WTC11 (cell line): ENCODE data around the gene OPTC. TPM values are rescaled to one million over a fixed set of nuclear protein-coding genes. Genes with fewer than 3 reads are reported as not detected.

Experiments used
- ATAC-seq: fragments of 200-7000 bp; cut with Tn5 transposase; 2 replicates; pipeline ENCODE4 v1.10.0; 2021; ENCODE audit warnings: mild to moderate bottlenecking, moderate library complexity
- CTCF ChIA-PET: fragments of 300-600 bp; sonication (Branson Sonifier 250); formaldehyde crosslinking; loops from one replicate; lab custom pipeline; 2021; ENCODE audit warnings: antibody characterized with exemption; lab: Charles Lee
- POLR2A ChIA-PET: fragments of 350-600 bp; sonication (Branson Sonifier 250); formaldehyde crosslinking; loops from one replicate; lab custom pipeline; 2021; ENCODE audit warnings: antibody characterized with exemption; lab: Charles Lee
- DNase-seq: peaks from one replicate; pipeline ENCODE4 v3.0.0; 2021; ENCODE audit warnings: low spot score
- H3K27ac Mint-ChIP-seq: 2 replicates; pipeline ENCODE4 v1.8.0; 2021; ENCODE audit warnings: mixed read lengths
- H3K27me3 Mint-ChIP-seq: 2 replicates; pipeline ENCODE4 v1.8.0; 2021; ENCODE audit warnings: low read depth, mild to moderate bottlenecking, moderate library complexity, mixed read lengths
- H3K36me3 Mint-ChIP-seq: 2 replicates; pipeline ENCODE4 v1.8.0; 2021; ENCODE audit warnings: mixed read lengths
- H3K4me1 Mint-ChIP-seq: 2 replicates; pipeline ENCODE4 v1.8.0; 2022; ENCODE audit warnings: mixed read lengths
- H3K4me3 Mint-ChIP-seq: 2 replicates; pipeline ENCODE4 v1.8.0; 2021; ENCODE audit warnings: mild to moderate bottlenecking, moderate library complexity, mixed read lengths
- H3K9me3 Mint-ChIP-seq: 2 replicates; pipeline ENCODE4 v1.8.0; 2021; ENCODE audit warnings: mixed read lengths
- ATF1 ChIP-seq: sonication (generic); formaldehyde crosslinking; IDR thresholded peaks from 2 replicates; pipeline ENCODE4 v1.8.1; 2023; ENCODE audit warnings: mild to moderate bottlenecking, moderate library complexity, missing genetic modification reagents
- CREM ChIP-seq: sonication (generic); formaldehyde crosslinking; IDR thresholded peaks from 2 replicates; pipeline ENCODE4 v1.8.1; 2022; ENCODE audit warnings: mild to moderate bottlenecking, missing genetic modification reagents, moderate library complexity
- ESRRA ChIP-seq: sonication (generic); formaldehyde crosslinking; IDR thresholded peaks from 2 replicates; pipeline ENCODE4 v1.8.1; 2022; ENCODE audit warnings: mild to moderate bottlenecking, missing genetic modification reagents, borderline replicate concordance
- FOXK1 ChIP-seq: sonication (generic); formaldehyde crosslinking; IDR thresholded peaks from 2 replicates; pipeline ENCODE4 v1.8.0; 2022; ENCODE audit warnings: mild to moderate bottlenecking, moderate library complexity, missing genetic modification reagents
- JUN ChIP-seq: sonication (generic); formaldehyde crosslinking; IDR thresholded peaks from 2 replicates; pipeline ENCODE4 v1.8.0; 2023; ENCODE audit warnings: mild to moderate bottlenecking, missing genetic modification reagents
- KAT7 ChIP-seq: sonication (generic); formaldehyde crosslinking; IDR thresholded peaks from 2 replicates; pipeline ENCODE4 v1.8.1; 2023; ENCODE audit warnings: missing genetic modification reagents, mild to moderate bottlenecking, borderline replicate concordance
- NR1H2 ChIP-seq: sonication (generic); formaldehyde crosslinking; IDR thresholded peaks from 2 replicates; pipeline ENCODE4 v1.9.0; 2021; ENCODE audit warnings: mild to moderate bottlenecking, moderate library complexity, missing genetic modification reagents
- NR3C1 ChIP-seq: sonication (generic); formaldehyde crosslinking; conservative IDR thresholded peaks from 2 replicates; pipeline ENCODE4 v1.8.1; 2023; ENCODE audit warnings: low read depth, mild to moderate bottlenecking, missing genetic modification reagents
- SMAD4 ChIP-seq: sonication (generic); formaldehyde crosslinking; IDR thresholded peaks from 2 replicates; pipeline ENCODE4 v1.8.0; 2022; ENCODE audit warnings: mild to moderate bottlenecking, missing genetic modification reagents
- SP1 ChIP-seq: sonication (generic); formaldehyde crosslinking; conservative IDR thresholded peaks from 2 replicates; pipeline ENCODE4 v1.8.1; 2022; ENCODE audit warnings: missing genetic modification reagents
- TCF7 ChIP-seq: sonication (generic); formaldehyde crosslinking; IDR thresholded peaks from 2 replicates; pipeline ENCODE4 v1.8.0; 2022; ENCODE audit warnings: mild to moderate bottlenecking, low read depth, missing genetic modification reagents, moderate library complexity
- TEAD1 ChIP-seq: sonication (generic); formaldehyde crosslinking; IDR thresholded peaks from 2 replicates; pipeline ENCODE4 v1.8.0; 2022; ENCODE audit warnings: mild to moderate bottlenecking, missing genetic modification reagents
- ZBTB21 ChIP-seq: sonication (generic); formaldehyde crosslinking; IDR thresholded peaks from 2 replicates; pipeline ENCODE4 v1.8.1; 2023; ENCODE audit warnings: mild to moderate bottlenecking, missing genetic modification reagents, borderline replicate concordance
- ZNF219 ChIP-seq: sonication (generic); formaldehyde crosslinking; IDR thresholded peaks from 2 replicates; pipeline ENCODE4 v1.8.0; 2023; ENCODE audit warnings: missing genetic modification reagents, mild to moderate bottlenecking, borderline replicate concordance
- ZNF232 ChIP-seq: sonication (generic); formaldehyde crosslinking; IDR thresholded peaks from 2 replicates; pipeline ENCODE4 v1.8.0; 2022; ENCODE audit warnings: mild to moderate bottlenecking, missing genetic modification reagents
- ZNF263 ChIP-seq: sonication (generic); formaldehyde crosslinking; IDR thresholded peaks from 2 replicates; pipeline ENCODE4 v1.8.1; 2022; ENCODE audit warnings: low read depth, mild to moderate bottlenecking, moderate library complexity, missing genetic modification reagents
- total RNA-seq: library from RNA; stranded (reverse); gene quantifications from 3 replicates; pipeline ENCODE4 v1.2.3, GENCODE V29; 2021
- TF ChIP-seq, protein P1 (sequence below): sonication (generic); formaldehyde crosslinking; IDR thresholded peaks from 2 replicates; pipeline ENCODE4 v1.8.0; 2022; ENCODE audit warnings: mild to moderate bottlenecking, missing genetic modification reagents
- TF ChIP-seq, protein P2 (sequence below): sonication (generic); formaldehyde crosslinking; conservative IDR thresholded peaks from 2 replicates; pipeline ENCODE4 v1.8.1; 2022; ENCODE audit warnings: mild to moderate bottlenecking, missing genetic modification reagents
- TF ChIP-seq, protein P3 (sequence below): fragments of 250-450 bp; sonication (Bioruptor Pico); conservative IDR thresholded peaks from 2 replicates; pipeline ENCODE4 v1.9.0; 2021; ENCODE audit warnings: mild to moderate bottlenecking
- TF ChIP-seq, protein P4 (sequence below): fragments of 250-450 bp; sonication (Bioruptor Pico); IDR thresholded peaks from 2 replicates; pipeline ENCODE4 v1.9.0; 2021; ENCODE audit warnings: mild to moderate bottlenecking
- TF ChIP-seq, protein P5 (sequence below): sonication (generic); formaldehyde crosslinking; IDR thresholded peaks from 2 replicates; pipeline ENCODE4 v1.8.1; 2023; ENCODE audit warnings: mild to moderate bottlenecking, missing genetic modification reagents, moderate library complexity
- TF ChIP-seq, protein P6 (sequence below): sonication (generic); formaldehyde crosslinking; IDR thresholded peaks from 2 replicates; pipeline ENCODE4 v1.8.1; 2023; ENCODE audit warnings: mild to moderate bottlenecking, missing genetic modification reagents, moderate library complexity
- TF ChIP-seq, protein P7 (sequence below): sonication (generic); formaldehyde crosslinking; IDR thresholded peaks from 2 replicates; pipeline ENCODE4 v1.8.0; 2022; ENCODE audit warnings: mild to moderate bottlenecking, missing genetic modification reagents
- TF ChIP-seq, protein P8 (sequence below): sonication (generic); formaldehyde crosslinking; IDR thresholded peaks from 2 replicates; pipeline ENCODE4 v1.8.1; 2023; ENCODE audit warnings: mild to moderate bottlenecking, missing genetic modification reagents

OPTC gene
- total RNA-seq, 1 experiment from 2014 or later = 0.55 TPM

DNA sequence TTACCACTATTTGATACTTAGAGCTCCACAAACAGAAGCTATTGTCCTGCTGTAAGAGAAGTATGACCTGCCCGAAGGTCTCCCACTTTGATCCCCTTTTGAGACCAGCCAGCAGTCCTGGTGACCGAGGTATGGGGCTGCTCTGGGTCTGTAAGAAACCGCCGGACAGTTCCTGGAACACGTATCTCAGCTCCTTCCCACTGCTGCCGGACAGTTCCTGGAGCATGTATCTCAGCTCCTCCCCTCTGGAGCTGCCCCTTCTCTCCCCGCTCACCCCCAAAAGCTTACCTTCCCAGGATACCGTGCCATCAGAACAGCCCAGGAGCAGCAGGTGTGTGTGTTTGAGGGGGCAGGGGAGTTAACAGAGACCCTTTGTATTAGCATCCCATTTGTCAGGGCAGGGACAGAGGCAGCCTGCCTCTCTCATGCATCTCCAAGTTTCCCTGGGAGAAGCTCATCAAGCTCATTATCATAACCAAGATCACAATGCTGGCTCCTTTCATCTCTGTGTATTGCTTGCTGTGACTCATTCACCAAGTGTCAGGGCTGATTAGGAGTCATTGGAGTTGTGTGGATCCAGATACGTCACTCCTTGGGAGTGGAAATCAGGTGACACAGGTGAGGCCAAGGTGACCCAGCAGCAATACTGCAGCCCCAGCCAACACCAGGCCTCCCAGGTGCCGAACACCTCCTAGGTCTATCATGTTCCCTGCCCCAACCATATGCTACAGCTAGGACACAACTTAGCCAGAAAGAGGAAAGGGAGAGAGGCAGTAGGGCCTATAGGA, 25.3 kb downstream of the OPTC start:
- TF ChIP-seq NR3C1 (no peak), ZNF219 (CRISPR knock-in tag) (0 out of 2 replicates have a peak, but pooled peaks have one; percentile 36), TCF7 (CRISPR knock-in tag) (no peak), ESRRA (peak; percentile 50; the same call in 1 of the 2 replicates), ZNF263 (CRISPR knock-in tag) (no peak), ATF1 (CRISPR knock-in tag) (no peak), SP1 (CRISPR knock-in tag) (peak; percentile 60; the same call in 1 of the 2 replicates), JUN (CRISPR knock-in tag) (peak; percentile 93; the same call in 1 of the 2 replicates), ZBTB21 (CRISPR knock-in tag) (0 out of 2 replicates have a peak, but pooled peaks have one; percentile 65), TEAD1 (CRISPR knock-in tag) (peak; percentile 94), NR1H2 (no peak), ZNF232 (CRISPR knock-in tag) (no peak), CREM (0 out of 2 replicates have a peak, but pooled peaks have one; percentile 37), SMAD4 (CRISPR knock-in tag) (peak; percentile 25; the same call in 1 of the 2 replicates), FOXK1 (CRISPR knock-in tag) (peak; percentile 60; the same call in 1 of the 2 replicates), KAT7 (CRISPR knock-in tag) (0 out of 2 replicates have a peak, but pooled peaks have one; percentile 75)
- TF ChIP-seq, protein P1, sequence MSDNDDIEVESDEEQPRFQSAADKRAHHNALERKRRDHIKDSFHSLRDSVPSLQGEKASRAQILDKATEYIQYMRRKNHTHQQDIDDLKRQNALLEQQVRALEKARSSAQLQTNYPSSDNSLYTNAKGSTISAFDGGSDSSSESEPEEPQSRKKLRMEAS (CRISPR knock-in tag) = peak; percentile 60; the same call in 1 of the 2 replicates
- TF ChIP-seq, protein P2, sequence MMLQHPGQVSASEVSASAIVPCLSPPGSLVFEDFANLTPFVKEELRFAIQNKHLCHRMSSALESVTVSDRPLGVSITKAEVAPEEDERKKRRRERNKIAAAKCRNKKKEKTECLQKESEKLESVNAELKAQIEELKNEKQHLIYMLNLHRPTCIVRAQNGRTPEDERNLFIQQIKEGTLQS (CRISPR knock-in tag) = 0 out of 2 replicates have a peak, but pooled peaks have one; percentile 65
- TF ChIP-seq, protein P3, sequence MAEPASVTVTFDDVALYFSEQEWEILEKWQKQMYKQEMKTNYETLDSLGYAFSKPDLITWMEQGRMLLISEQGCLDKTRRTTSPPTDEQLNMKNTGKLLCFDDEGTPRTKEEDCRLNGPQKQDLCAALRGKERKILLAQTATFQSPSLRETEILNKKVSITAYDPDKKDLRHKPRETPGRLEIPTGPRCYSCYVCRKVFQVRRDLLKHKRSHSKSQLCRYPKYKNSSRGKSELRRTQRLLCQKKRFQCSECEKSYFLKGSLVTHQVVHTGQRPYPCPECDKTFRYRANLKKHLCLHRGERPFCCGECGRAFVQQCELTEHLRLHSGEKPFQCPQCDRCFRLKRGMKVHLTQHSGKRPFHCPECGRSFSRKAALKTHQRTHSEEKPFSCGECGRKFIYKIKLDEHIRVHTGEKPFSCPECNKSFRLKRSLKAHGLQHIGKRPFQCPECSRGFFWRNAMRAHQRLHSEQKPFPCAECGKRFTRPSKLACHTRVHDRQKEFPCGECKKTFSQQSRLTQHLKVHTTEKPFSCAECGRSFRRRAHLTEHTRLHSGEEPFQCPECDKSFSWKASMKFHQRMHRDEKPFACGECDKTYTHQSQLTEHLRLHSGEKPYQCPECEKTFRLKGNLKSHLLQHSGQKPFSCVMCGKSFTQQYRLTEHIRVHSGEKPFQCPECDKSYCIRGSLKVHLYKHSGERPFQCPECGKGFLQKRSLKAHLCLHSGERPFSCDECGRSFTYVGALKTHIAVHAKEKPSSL (CRISPR knock-in tag) = no peak
- TF ChIP-seq, protein P4, sequence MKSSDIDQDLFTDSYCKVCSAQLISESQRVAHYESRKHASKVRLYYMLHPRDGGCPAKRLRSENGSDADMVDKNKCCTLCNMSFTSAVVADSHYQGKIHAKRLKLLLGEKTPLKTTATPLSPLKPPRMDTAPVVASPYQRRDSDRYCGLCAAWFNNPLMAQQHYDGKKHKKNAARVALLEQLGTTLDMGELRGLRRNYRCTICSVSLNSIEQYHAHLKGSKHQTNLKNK (CRISPR knock-in tag) = peak; percentile 71; the same call in 1 of the 2 replicates
- TF ChIP-seq, protein P5, sequence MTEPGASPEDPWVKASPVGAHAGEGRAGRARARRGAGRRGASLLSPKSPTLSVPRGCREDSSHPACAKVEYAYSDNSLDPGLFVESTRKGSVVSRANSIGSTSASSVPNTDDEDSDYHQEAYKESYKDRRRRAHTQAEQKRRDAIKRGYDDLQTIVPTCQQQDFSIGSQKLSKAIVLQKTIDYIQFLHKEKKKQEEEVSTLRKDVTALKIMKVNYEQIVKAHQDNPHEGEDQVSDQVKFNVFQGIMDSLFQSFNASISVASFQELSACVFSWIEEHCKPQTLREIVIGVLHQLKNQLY (CRISPR knock-in tag) = no peak
- TF ChIP-seq, protein P6, sequence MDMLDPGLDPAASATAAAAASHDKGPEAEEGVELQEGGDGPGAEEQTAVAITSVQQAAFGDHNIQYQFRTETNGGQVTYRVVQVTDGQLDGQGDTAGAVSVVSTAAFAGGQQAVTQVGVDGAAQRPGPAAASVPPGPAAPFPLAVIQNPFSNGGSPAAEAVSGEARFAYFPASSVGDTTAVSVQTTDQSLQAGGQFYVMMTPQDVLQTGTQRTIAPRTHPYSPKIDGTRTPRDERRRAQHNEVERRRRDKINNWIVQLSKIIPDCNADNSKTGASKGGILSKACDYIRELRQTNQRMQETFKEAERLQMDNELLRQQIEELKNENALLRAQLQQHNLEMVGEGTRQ = peak; percentile 74
- TF ChIP-seq, protein P7, sequence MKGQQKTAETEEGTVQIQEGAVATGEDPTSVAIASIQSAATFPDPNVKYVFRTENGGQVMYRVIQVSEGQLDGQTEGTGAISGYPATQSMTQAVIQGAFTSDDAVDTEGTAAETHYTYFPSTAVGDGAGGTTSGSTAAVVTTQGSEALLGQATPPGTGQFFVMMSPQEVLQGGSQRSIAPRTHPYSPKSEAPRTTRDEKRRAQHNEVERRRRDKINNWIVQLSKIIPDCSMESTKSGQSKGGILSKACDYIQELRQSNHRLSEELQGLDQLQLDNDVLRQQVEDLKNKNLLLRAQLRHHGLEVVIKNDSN (CRISPR knock-in tag) = peak; percentile 76
- TF ChIP-seq, protein P8, sequence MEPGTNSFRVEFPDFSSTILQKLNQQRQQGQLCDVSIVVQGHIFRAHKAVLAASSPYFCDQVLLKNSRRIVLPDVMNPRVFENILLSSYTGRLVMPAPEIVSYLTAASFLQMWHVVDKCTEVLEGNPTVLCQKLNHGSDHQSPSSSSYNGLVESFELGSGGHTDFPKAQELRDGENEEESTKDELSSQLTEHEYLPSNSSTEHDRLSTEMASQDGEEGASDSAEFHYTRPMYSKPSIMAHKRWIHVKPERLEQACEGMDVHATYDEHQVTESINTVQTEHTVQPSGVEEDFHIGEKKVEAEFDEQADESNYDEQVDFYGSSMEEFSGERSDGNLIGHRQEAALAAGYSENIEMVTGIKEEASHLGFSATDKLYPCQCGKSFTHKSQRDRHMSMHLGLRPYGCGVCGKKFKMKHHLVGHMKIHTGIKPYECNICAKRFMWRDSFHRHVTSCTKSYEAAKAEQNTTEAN (CRISPR knock-in tag) = 0 out of 2 replicates have a peak, but pooled peaks have one; percentile 20
- DNase-seq (peak; percentile 43), ATAC-seq (peak; percentile 86)
- POLR2A ChIA-PET = interaction anchor here (1.0 to 1.4 kb wide), 4 partner anchors 11 to 183 kb away, joined by 3 to 4 read pairs (median 3); no protein-coding TSS in a partner anchor
- peaks cover 72% of the 10 kb centered on the region for H3K4me1 Mint-ChIP-seq
- no peaks in the 10 kb centered on the region for H3K36me3 Mint-ChIP-seq
- peaks cover 89% of the 10 kb centered on the region for H3K27me3 Mint-ChIP-seq
- no peak overlapping the region for H3K27ac Mint-ChIP-seq
- CTCF ChIA-PET = interaction anchor here (0.8 to 3.1 kb wide), 21 partner anchors 9 to 927 kb away, joined by 3 to 22 read pairs (median 5); partner anchors contain the start of genes ATP2B4 and PRELP
- H3K4me3 Mint-ChIP-seq = peak overlapping the region; percentile 49
- no peaks in the 10 kb centered on the region for H3K9me3 Mint-ChIP-seq
